ENCODE data around the gene NFKBIA.
A peak's percentile ranks its signal among the peaks of the same experiment; 100 is the strongest.
"Not testable (repeated sequence)": the region's sequence is repeated elsewhere in the genome, so short reads cannot be mapped to it uniquely, and the experiment has no call there.

NFKBIA gene

DNA sequence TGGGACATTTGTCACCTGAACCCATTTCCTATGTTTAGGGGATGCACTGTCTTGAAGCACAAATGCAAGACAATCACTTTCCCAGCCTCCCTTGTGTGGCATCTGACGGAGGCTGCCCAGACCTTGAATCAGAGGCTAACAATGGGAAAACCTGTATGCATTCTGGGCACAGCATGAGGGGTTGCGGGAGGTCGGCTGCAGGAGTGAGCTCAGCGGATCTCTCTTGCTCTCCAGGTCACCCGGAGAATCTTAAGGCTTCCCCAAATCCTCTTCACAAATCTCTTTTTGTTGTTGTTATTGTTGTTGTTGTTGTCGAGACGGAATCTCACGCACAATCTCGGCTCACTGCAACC is 15.3 kb downstream of the NFKBIA start:
- no peak for DNase-seq

GRCh38 chr14:35388656-35389314 is 15.8 kb downstream of the NFKBIA start:
- no peak for DNase-seq

- DNase-seq, result no peak
Measured at GRCh38 chr14:35387713-35388579, 16.6 kb downstream of the NFKBIA start.

- DNase-seq, result no peak
Measured at GRCh38 chr14:35387219-35387618, 17.3 kb downstream of the NFKBIA start.

DNA sequence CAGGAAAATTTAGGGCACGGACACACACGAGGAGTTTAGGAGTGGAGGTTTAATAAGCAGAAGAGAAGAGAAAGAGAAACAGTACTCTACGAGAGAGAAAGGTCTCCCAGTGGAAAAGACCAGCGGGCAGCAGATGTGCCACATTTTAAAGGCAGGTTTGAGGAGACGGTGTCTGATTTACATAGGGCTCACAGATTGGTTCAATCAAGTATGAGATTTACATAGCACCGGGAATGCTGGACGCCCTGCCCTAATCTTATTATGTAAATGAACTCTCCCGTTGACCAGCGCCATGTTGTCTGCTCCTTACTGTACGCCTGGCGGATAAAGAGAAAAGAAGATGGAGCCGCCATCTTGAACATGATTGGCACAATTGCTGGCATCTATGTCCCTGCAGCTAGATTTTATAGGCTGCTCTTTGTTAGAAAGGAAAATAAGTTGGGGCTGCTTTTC is 17.9 kb downstream of the NFKBIA start:
- DNase-seq, result no peak

DNA sequence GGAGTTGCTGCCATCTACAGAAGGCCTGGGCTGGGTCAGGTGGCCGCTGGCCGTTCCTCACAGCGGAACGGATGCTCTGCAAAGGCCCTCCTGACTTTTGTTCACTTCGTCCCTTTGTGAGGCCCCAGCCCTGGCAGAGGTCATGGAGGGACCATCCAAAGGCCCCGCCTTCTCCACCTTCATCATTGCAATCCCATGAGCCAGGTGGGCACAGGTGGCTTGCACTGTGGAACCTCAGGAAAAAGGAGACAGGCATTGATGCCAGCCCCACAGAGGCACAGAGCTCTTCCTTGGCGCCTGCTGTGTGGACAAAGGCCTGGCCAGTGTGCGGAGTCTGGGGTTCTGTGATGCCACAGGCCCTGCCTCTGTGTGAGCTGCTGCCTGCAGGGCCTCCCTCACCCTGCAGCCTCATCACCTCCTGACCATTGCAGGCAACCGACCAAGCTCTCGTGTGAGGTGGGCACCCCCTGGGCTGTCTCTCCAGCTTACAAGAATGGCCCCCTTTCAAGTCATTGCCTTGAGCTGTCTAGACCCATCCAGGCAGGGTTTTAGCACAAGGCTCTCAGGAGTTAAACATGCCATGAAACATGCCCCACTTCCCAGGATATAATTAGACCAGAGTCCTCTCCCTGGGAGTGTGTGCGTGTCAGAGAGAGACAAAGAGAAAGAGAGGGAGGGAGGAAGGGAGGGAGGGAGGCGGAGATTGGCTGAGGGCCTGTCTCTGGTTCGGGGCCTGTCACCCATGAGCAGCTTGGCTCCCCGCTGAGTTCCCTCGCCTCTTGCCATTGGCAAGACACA is 19.3 kb downstream of the NFKBIA start:
- peak; percentile 93 for DNase-seq

DNA sequence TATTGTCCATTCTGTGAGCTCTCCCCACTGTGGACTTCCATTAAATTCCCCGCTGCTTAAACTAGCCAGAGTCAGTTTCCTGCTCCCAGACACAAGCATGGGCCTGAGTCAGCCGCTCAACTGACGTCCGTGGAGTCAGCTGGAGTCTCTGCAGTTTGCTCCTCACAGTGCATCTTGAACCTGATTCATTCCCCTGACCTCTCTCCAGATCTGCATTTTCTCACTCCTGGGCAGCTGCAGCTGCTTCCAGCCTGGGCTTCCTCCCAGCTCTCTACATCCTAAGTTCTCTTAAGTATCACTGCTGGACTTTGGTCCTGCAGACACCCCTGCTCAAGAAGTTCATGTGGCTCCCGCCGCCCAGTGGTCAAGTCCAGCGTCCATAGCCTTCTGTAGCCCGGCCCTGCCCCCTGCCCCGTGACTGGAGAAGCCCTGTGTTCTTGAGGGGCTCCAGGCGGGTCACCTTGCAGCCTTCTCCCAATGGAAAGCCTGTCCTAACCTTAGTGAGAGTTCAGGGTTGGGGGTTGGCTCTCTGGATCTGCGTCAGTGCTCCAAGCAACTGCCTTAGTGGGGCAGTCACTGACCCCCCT is 20.0 kb downstream of the NFKBIA start:
- peak; percentile 91 for DNase-seq

DNA sequence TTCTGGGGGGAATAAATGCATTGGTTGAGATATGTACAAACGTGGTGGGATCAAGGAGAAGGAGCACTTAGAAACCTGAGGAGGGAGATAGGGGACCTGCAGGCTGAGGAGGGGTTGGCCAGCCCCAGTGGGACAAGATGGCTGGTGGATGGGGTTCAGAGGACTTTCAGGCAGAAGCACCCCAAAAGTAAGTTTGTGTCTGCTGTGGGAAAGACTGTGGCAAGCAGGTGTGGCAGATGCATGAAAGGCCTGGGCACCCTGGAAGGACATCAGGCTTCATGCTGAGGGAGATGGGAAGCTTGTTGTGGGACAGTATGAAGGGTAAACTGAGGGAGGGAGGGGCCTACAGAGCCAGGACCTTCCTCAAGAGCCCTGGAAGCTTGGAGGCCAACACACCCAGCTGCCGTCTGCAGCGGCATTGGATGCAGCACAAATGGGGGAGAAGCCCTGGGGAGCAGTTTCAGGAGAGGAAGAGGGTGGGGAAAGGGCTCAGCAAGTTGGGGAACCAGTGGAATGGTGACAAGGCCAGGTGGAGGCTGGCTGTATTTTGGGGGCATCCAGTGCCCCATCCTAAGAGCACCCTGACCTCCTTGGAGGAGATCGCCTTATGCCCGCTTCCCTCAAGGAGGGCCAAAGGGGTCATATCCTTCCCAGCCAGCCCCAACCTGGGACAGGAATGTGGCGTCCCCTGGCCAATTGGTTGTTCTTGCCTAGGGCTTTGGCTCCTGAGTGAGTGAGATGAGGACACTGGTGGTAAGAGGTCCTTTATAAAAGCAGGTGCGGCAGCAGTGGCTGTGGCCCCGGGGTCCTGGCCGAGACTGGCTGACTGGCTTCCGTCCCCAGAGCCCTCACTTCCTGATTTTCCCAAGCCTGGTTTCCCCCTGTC is 20.7 kb downstream of the NFKBIA start:
- DNase-seq, result no peak

DNA sequence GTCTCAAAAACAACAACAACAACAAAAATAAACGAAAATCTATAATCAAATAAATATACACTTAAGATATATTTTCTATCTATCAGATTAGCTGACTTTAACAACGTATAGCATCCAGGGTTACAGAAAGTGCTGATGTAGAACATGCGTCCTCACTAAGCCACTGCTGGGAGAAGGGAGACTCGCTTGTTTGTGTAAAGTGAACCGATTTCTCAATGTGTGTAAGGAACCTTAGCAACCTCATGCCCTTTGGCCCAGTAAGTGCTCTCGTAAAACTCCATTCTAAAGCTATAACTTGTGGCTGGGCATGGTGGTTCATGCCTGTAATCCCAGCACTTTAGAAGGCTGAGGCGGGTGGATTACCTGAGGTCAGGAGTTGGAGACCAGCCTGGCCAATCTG is 23.8 kb downstream of the NFKBIA start:
- DNase-seq, result no peak

GRCh38 chr14:35379234-35379933 is 25.2 kb downstream of the NFKBIA start:
- DNase-seq, result not testable (repeated sequence)

GRCh38 chr14:35378425-35379233 is 25.9 kb downstream of the NFKBIA start:
- DNase-seq, result no peak

GRCh38 chr14:35375558-35376025 is 29.0 kb downstream of the NFKBIA start:
- DNase-seq, result no peak

DNA sequence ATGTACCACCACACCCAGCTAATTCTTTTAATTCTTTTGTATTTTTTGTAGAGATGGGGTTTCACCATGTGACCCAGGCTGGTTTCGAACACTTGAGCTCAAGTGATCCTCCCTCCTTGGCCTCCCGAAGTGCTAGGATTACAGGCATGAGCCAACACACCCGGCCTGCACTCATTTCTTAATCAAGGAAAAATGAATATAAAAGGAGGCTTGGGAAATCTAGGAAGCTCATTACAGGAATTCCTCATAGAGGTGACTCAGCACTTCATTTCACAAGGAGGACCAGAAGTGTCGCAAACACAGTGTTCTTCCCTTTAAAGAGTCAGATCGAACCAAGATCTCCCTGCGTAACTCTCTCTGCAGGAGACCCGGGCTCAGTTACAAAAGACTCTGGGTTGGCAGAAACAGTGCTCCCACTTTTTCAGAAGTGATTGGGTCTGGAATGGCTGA is 30.3 kb downstream of the NFKBIA start:
- peak; percentile 95 for DNase-seq

- DNase-seq, result not testable (repeated sequence)
Measured at GRCh38 chr14:35373208-35373607, 31.3 kb downstream of the NFKBIA start.

DNA sequence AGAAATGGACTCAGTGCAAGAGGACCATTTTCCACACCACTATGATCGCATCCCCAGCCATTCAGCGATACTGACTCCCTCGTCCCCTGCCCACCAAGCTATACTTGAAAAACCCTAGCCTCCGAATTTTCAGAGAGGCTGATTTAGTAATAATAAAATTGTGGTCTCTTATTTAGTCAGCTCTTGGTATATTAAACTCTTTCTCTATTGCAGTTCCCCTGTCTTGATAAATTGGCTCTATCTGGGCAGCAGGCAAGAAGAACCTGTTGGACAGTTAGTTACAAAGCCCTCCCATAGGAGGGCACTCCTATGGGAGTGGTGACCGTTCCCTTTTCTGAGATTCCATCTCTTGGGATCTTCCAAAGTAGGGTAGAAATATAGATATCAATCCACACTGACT is 33.6 kb downstream of the NFKBIA start:
- no peak for DNase-seq

DNA sequence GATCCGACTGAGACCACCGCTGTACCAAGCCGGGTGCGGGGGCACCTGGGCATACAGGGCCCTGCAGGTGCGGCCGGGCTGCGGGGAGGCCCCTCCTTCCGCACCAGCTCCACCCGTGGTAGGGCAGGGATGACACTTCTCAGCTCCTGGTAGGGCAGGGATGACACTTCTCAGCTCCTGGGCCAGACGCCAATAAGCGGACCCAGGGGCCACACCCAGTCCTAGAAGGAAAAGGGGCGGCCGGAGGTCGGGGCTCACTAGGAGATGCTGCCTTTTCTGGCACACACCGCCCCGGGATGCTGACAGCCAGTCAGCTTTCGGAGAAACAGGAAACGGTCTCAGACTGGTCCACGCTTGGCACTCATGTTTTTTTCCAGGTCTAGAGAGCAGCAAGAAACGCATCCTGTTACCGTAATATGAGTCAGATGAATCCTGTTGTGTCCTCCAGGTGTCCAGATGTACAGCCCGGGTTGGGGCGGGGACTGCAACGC is 34.8 kb downstream of the NFKBIA start:
- DNase-seq, result peak; percentile 34

DNA sequence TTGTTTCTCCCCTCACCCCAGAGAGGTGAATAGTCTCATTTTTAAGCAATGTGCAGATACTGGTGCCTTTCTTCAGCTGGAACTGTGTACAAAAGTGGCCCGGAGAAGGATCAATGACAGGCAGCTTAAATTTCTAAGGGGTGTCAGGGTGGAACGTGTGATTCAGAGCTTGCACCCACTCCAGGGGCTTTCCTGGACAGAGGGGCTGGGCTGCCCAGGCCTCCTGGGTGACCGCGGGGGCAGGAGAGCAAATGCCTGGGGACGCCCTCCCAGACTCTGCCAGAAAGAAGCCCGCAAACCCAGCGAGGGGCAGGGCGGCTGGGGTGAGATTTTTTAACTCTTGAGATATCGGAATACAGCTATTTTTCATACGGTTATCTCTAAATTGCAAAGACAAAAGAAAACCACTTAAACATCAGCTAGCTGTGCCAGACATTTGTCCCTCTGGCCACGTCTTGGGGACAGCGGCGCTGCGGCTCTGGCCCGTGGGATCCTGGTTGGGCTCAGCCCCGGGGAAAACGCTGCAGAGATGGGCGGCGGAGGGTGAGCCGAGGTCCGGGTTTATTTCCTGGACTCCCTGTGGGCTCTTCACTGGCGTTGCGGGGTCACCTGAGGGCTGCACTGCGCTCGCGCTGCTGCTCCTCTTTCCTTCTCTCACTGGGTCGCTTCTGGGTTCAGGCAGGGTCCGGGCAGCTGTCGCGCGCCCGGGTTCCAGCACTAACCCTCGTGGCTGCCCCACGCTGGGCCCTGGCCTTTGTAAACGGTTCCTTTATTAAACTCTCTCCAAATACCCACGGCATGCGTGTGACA is 35.8 kb downstream of the NFKBIA start:
- no peak for DNase-seq

DNA sequence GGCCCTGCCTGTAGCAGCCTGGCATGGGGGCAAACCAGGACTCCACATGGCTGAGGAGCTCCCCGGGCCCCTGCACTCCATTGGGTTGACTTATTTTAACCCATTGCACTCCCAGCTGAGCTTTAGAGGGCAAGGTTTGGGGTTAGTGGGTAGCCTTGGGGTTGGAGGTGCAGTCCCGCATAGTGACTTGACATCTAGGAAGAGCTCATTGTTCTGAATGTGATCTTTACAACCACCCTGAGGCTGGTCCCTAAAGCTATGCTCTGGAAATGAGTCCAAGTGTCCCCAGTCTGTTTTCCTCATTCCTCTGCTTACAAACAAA is 36.4 kb downstream of the NFKBIA start:
- DNase-seq, result no peak

GRCh38 chr14:35367056-35367372 is 37.5 kb downstream of the NFKBIA start:
- DNase-seq, result no peak
